ENCODE data around the gene FBN1.

Gene FBN1

GRCh38 chr15:48419896-48420295 is 225.6 kb downstream of the FBN1 start (continued):
- TF ChIP-seq, protein P1, sequence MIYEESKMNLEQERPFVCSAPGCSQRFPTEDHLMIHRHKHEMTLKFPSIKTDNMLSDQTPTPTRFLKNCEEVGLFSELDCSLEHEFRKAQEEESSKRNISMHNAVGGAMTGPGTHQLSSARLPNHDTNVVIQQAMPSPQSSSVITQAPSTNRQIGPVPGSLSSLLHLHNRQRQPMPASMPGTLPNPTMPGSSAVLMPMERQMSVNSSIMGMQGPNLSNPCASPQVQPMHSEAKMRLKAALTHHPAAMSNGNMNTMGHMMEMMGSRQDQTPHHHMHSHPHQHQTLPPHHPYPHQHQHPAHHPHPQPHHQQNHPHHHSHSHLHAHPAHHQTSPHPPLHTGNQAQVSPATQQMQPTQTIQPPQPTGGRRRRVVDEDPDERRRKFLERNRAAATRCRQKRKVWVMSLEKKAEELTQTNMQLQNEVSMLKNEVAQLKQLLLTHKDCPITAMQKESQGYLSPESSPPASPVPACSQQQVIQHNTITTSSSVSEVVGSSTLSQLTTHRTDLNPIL (CRISPR knock-in tag; IDR thresholded peaks at IDR 0.05; ENCODE audit: low read depth): peak; percentile 88

GRCh38 chr15:48418343-48418742 is 227.2 kb downstream of the FBN1 start:
- no peak for ATAC-seq
- TF ChIP-seq GLIS3 (CRISPR knock-in tag; IDR thresholded peaks at IDR 0.05): no peak
- TF ChIP-seq ZNF565 (CRISPR knock-in tag; conservative IDR thresholded peaks at IDR 0.05; ENCODE audit: low read depth): no peak
- TF ChIP-seq ZNF8 (CRISPR knock-in tag; IDR thresholded peaks at IDR 0.05): no peak
- no peak for TF ChIP-seq TCF4 (CRISPR knock-in tag; IDR thresholded peaks at IDR 0.05; ENCODE audit: borderline replicate concordance)
- TF ChIP-seq ZC3H10 (CRISPR knock-in tag; IDR thresholded peaks at IDR 0.05): no peak
- TF ChIP-seq BACH2 (CRISPR knock-in tag; IDR thresholded peaks at IDR 0.05; ENCODE audit: borderline replicate concordance): no peak
- no peak for TF ChIP-seq TSHZ2 (CRISPR knock-in tag; IDR thresholded peaks at IDR 0.05)
- no peak for TF ChIP-seq OSR1 (CRISPR knock-in tag; IDR thresholded peaks at IDR 0.05)
- TF ChIP-seq ZFP3 (CRISPR knock-in tag; IDR thresholded peaks at IDR 0.05): no peak
- TF ChIP-seq, protein P2, sequence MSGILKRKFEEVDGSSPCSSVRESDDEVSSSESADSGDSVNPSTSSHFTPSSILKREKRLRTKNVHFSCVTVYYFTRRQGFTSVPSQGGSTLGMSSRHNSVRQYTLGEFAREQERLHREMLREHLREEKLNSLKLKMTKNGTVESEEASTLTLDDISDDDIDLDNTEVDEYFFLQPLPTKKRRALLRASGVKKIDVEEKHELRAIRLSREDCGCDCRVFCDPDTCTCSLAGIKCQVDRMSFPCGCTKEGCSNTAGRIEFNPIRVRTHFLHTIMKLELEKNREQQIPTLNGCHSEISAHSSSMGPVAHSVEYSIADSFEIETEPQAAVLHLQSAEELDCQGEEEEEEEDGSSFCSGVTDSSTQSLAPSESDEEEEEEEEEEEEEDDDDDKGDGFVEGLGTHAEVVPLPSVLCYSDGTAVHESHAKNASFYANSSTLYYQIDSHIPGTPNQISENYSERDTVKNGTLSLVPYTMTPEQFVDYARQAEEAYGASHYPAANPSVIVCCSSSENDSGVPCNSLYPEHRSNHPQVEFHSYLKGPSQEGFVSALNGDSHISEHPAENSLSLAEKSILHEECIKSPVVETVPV (CRISPR knock-in tag; IDR thresholded peaks at IDR 0.05): no peak
- TF ChIP-seq ARNTL (CRISPR knock-in tag; IDR thresholded peaks at IDR 0.05; ENCODE audit: borderline replicate concordance, low read depth): no peak
- TF ChIP-seq PATZ1 (CRISPR knock-in tag; IDR thresholded peaks at IDR 0.05; ENCODE audit: borderline replicate concordance): no peak
- TF ChIP-seq CSDC2 (CRISPR knock-in tag; IDR thresholded peaks at IDR 0.05): no peak
- no peak for TF ChIP-seq SNAI2 (CRISPR knock-in tag; IDR thresholded peaks at IDR 0.05)
- TF ChIP-seq RARB (CRISPR knock-in tag; IDR thresholded peaks at IDR 0.05): no peak
- no peak for TF ChIP-seq ZNF70 (CRISPR knock-in tag; IDR thresholded peaks at IDR 0.05)
- no peak for TF ChIP-seq ZFP30 (CRISPR knock-in tag; IDR thresholded peaks at IDR 0.05)
- TF ChIP-seq POU6F1 (CRISPR knock-in tag; IDR thresholded peaks at IDR 0.05; ENCODE audit: borderline replicate concordance, low read depth): no peak
- TF ChIP-seq TOX (CRISPR knock-in tag; IDR thresholded peaks at IDR 0.05; ENCODE audit: borderline replicate concordance): no peak

DNA sequence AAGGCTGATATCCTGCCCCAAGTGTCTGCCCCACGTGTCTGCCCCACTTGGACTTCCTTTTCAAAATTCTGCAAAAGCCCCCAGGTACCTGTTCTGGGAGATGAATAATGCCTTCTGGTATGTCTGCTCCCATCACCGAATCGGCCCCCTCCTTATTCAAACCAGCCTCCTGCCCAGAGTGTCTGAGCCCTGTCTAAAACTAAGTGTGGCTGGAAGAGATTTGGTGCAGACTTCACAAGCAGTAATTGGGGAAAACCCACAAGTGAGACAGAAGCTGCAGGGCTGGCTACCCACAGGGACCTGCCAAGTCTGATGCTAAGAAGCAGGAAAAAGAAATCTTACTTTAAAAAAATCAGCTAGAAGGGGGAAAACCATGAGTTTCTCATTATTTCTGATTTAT is 229.2 kb downstream of the FBN1 start:
- TF ChIP-seq TCF4 (CRISPR knock-in tag; IDR thresholded peaks at IDR 0.05; ENCODE audit: borderline replicate concordance) (no peak), ZNF565 (CRISPR knock-in tag; conservative IDR thresholded peaks at IDR 0.05; ENCODE audit: low read depth) (no peak), ESRRG (CRISPR knock-in tag; IDR thresholded peaks at IDR 0.05) (no peak), TOX (CRISPR knock-in tag; IDR thresholded peaks at IDR 0.05; ENCODE audit: borderline replicate concordance) (no peak), RARB (CRISPR knock-in tag; IDR thresholded peaks at IDR 0.05) (no peak), ZNF70 (CRISPR knock-in tag; IDR thresholded peaks at IDR 0.05) (no peak), ZFP30 (CRISPR knock-in tag; IDR thresholded peaks at IDR 0.05) (no peak), PPARA (CRISPR knock-in tag; IDR thresholded peaks at IDR 0.05; ENCODE audit: borderline replicate concordance) (no peak), CSDC2 (CRISPR knock-in tag; IDR thresholded peaks at IDR 0.05) (no peak)
- TF ChIP-seq, protein P1 (CRISPR knock-in tag; IDR thresholded peaks at IDR 0.05; ENCODE audit: low read depth): no peak

More for the DNA sequence above, 229.2 kb downstream of the FBN1 start:
- ATAC-seq: peak; percentile 31
